Left forelimb (tissue), 1 donor: ENCODE measurements around the gene CA11.
"Not testable (repeated sequence)": the region's sequence is repeated elsewhere in the genome, so short reads cannot be mapped to it uniquely, and the experiment has no call there.

Experiments used
- DNase-seq: peaks from one replicate; pipeline ENCODE4 v3.0.0-alpha.2; 2018; ENCODE audit warnings: low spot score

CA11 gene

DNA sequence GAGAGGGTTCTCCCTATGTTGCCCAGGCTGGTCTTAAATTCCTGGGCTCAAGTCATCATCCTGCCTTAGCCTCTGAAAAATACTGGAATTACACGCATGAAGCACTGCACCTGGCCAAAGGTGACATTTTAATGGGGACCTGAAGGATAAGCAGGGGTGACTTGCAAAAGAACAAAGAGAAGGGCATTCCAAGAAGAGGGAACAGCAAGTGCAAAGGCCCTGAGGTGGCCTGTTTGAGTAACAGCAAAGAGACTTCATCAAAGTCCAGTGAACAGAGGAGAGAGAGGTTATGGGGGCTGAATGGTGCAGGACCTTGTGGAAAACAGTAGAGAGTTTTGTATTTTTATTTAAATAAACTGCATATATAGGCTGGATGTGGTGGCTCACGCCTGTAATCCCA lies 4.1 kb downstream of the CA11 start:
- no peak for DNase-seq

DNA sequence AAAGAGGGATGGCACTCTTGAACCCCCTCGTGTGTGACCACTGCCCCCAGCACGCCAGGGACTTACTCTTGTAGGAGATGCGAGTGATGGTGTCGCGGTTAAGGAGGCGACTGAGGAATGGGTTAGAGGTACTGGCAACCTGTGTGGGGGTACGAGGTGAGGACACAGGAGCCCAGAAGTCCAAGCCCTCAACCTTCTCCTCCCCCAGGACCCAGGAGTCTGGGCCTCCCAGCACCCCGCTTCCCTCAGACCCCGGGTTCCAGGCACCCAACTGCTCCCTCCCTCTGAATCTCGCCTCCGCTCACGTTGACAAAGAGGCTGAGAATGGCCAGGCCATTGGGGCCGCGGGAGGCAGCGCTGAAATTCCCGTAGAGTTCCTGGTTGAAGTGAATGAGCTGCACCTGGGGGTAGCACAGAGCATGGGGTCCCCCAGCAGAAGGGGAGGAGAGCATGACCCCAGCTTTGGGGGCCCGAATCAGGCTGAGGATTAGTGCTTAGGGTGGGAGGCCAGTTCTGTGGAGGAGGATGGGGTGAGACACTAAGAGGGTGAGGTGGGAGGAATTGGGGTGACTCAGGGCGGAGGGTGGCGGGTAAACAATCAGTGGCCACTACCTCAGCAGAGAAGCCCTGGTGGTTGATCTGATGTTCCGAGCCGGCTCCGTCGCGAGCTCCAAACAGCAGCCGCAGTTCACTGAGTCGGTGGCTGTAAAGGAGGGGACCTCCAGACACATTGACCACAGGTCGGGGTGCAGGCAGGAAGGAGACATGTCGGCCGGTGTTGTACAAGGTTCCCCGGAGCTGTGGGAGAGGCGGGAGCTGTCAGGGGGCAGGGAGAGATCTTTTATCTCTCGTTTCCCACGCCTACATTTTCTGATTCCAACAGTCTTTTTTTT lies 6.3 kb downstream of the CA11 start:
- DNase-seq = no peak

- no peak for DNase-seq
Measured at GRCh38 chr19:48638831-48639381, 7.1 kb downstream of the CA11 start.

DNA sequence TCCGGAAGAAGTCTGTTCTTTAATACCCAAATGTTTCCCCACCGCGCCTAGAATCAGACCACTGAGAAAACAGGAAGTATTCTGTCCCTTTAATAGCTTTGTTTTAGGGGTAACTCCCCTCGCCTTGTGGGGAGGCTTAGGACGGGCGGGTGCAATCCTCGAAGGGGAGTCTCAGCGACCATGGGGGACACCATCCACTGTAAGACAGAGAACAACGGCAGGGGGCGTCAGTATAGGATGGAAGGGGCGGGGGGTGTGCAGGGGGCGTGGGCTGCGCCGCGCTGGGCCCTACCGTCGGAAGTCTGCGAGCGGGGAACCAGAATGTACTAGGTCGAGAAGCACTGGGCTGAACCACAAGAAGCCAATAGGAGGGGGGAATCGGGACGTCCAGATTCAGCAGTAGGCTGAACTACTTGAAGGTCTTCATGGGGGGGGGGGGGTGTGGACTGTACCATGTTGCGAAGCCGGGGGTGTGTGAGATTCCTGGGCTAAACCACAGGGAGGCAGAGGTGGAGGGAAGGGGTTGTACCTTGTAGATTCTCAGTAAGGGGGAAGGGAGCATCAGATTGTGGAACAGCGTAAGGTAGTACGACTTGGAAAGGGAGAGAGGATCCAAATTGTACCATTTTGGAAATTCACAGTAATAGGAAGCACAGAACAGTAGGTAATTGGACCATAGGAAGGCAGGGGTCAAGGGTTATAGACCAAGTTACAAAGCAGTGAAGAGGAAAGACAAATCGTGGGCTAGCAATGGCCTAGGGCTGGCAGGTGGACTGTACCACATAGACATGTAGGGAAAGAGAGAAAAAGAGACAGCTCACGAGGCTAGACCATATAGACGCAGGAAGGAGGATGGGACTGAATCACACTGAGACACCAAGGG lies 7.8 kb downstream of the CA11 start:
- DNase-seq = peak; percentile 88

DNA sequence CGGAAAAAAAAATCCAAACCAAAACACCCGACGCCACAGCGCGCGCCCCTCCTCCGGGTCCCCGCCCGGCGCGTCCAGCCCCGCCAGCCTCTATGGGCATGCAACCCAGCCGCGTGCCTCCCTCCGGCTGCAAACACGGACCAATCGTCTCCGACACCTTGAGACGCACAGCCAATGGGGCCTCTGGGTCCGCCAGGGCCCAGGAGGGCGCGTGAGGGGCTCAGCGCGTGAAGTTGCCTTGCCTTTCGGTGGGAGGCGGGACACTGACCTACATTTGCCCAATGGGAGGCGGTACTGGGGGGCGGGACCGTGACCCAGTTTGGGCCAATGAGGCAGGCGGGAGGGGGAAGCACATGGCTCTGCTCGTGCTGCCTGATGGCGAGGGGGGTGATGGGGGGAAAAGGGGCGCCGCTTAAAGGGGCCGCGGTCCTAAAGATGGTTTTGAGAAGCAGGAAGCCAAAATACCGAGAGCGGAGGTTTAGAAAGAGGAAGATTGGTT lies 8.5 kb downstream of the CA11 start:
- DNase-seq = peak; percentile 99

DNA sequence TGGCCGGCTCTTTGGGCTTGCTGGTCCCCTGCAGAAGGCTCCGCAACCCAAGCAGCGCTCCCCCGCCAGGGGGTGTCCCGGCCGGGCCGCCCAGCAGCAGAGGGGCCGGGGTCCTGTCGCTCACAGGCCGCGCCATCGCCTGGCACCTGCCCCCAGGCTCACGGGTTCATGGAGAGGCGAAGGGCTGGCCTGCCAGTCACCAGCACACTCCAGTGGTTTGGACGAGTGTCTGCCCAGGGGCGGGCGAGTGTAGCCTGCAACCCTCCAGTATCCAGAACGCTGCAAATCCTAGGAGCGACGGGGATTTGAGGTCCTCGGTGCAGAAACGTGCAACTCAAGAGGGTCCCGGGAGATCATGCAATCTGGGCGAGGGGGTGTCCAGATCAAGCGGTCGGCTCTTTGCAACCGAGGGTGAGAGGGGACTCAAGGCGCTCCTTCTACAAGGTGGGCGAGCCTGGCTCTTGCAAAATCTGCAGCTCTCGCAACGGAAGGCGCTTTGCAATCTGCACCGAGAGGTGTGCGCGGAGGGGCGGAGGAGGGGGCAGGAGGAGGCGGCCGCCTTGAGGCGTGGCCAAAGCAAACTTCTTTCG lies 9.0 kb downstream of the CA11 start, which contains the start of gene DBP:
Gene DBP, minus strand, starts transcription at position 521 of the 590 bp plus-strand sequence. Its CDS starts 385 bp downstream, at position 136.
- DNase-seq = no peak

DNA sequence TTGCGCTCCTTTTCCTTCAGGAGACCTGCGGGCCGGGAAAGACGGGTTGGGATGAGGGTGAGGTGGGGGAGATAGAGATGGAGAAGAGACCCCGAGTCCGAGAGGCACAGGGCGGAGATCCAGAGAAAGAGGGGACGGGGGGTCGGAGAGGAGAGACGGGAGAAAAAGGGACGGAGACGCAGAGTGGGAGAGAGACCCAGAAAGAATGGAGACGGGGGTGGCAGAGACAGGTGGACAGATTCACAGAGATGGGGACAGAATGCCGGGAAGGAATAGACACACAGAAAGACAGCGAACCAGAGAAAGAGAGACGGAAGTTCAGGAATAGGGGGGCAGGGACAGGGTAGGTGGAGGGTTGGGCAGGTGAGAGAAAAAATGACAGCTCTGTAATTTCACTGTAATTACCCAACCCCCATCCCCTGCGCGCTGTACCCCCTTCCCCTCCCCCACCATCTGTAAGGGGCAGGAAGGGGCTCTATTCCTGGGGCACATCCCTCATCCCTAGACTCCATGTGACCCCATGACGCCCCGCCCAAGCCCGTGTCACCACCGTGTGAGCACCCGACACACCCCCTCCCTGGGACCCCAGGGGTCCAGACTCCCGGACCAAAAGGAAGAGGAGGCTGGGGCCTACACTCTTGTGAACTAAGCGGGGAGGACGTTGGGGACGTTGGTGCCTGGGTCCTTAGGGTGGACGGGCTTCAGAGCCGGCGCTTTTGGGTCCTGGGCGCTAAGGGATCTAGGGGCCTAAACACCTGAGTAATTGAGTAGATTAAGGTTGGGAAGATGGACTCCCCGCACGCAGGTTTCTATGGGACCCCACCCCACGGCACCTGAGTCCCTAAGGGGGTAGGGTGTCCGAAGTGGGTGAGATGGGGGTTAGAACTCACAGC lies 9.8 kb downstream of the CA11 start:
- no peak for DNase-seq

- DNase-seq = no peak
Measured at GRCh38 chr19:48635263-48635965, 10.6 kb downstream of the CA11 start.

GRCh38 chr19:48634424-48635262 lies 11.3 kb downstream of the CA11 start:
- DNase-seq = peak; percentile 93

- no peak for DNase-seq
Measured at GRCh38 chr19:48634036-48634342, 12.0 kb downstream of the CA11 start.

DNA sequence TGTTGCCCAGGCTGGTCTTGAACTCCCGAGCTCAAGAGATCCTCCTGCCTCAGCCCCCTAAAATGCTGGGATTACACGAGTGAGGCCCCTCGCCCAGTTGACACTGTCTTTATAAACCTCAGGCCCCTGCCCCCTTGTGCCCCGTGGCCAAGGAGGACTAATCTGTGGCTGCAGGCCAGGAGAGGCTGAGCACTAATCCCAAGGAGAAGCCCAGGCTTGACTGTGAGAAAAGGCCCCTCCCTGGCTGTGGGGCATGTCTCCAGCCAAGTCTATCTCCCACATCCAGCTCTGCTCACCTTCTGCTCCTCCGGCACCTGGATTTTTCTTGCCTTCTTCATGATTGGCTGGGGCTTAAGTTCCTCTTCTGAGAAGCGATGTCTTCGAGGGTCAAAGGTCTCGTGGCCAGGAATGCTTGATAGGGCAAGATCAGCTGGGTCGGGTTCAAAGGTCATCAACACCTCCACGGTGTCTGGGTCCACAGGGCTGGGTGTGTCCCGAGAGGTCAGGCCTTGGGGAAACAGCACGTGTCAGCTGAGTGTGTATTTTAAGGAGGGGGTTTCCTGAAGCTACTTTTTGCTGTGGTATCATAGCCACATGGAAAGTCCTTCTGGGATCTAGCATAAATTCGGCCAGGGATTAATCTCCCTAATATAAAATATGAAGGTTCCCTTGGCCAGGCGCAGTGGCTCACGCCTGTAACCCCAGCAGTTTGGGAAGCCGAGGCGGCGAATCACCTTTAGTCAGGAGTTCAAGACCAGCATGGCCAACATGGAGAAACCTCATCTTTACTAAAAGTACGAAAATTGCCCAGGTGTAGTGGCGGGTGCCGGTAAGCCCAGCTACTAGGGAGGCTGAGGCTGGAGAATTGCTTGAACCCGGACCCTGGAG lies 12.6 kb downstream of the CA11 start:
- no peak for DNase-seq

- DNase-seq = no peak
Measured at GRCh38 chr19:48632692-48633147, 13.3 kb downstream of the CA11 start.

DNA sequence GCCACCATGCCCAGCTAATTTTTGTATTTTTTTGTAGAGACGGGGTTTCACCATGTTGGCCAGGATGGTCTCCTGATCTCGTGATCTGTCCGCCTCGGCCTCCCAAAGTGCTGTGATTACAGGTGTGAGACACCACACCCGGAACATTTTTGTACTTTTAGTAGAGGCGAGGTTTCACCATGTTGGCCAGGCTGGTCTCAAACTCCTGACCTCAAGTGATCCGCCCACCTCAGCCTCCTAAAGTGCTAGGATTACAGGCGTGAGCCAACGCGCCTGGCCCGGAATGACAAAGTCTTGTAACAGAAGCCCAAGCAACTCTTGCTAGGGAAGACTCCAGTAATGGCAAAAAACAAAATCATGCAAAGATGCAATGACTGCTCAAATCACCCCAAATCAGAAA lies 13.7 kb downstream of the CA11 start:
- DNase-seq = not testable (repeated sequence)

- no peak for DNase-seq
Measured at GRCh38 chr19:48631225-48631624, 14.8 kb downstream of the CA11 start.

- DNase-seq = no peak
Measured at GRCh38 chr19:48630296-48631063, 15.5 kb downstream of the CA11 start.

- DNase-seq = no peak
Measured at GRCh38 chr19:48629599-48630295, 16.2 kb downstream of the CA11 start.

- DNase-seq = no peak
Measured at GRCh38 chr19:48629297-48629598, 16.7 kb downstream of the CA11 start.
